Epithelial cell of prostate (primary cell): ENCODE measurements around the gene SEC14L3.
"Not testable (repeated sequence)": the region's sequence is repeated elsewhere in the genome, so short reads cannot be mapped to it uniquely, and the experiment has no call there.

ENCODE experiments used
- DNase-seq: peaks from one replicate; pipeline ENCODE4 v3.0.0-alpha.2; 2011; ENCODE audit warnings: low read depth, low spot score
- H3K27ac ChIP-seq: fragments of 450-650 bp; 2 replicates; pipeline ENCODE4 v1.5.1; 2017; ENCODE audit warnings: mild to moderate bottlenecking

Gene SEC14L3

DNA sequence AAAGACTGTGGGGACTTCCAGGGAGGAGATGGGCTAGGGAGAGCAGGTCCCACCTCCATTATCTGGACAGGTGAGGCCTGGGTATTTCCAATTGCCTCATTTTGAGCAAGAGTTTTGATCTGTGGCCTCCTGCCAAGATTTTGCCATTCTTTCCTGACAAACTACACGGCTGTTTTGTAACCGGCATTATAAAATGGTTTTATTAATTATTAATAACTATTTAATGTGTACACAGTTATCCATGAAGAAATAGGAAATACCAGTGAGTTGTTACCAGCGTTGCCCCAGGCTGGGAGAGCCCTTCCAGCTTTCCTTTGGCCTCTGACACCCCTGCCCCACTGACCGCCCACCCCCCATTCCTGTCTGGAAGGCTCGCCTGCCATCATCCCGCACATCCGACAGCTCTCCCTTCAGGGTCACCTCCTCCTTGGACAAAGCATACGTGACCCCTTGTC, 14.9 kb upstream of the SEC14L3 start:
- no peak for DNase-seq
- no peak overlapping the region for H3K27ac ChIP-seq

DNA sequence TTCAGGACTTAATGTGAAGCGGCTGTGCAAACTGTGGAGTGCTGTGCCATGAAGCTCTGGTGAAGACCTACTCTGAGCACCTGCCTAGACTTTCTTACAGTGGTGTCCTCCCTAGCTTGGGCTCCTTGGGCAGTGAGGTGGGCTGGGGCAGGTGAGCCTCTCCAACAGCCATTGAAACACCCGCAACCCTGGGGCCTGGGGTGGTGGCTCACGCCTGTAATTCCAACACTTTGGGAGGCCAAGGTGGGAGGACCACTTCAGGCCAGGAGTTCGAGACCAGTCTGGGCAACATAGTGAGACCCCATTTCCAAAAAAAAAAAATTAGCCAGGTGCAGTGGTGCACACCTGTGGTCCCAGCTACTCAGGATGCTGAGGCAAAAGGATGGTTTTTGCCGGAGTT, 14.3 kb upstream of the SEC14L3 start:
- no peak overlapping the region for H3K27ac ChIP-seq
- DNase-seq: no peak

DNA sequence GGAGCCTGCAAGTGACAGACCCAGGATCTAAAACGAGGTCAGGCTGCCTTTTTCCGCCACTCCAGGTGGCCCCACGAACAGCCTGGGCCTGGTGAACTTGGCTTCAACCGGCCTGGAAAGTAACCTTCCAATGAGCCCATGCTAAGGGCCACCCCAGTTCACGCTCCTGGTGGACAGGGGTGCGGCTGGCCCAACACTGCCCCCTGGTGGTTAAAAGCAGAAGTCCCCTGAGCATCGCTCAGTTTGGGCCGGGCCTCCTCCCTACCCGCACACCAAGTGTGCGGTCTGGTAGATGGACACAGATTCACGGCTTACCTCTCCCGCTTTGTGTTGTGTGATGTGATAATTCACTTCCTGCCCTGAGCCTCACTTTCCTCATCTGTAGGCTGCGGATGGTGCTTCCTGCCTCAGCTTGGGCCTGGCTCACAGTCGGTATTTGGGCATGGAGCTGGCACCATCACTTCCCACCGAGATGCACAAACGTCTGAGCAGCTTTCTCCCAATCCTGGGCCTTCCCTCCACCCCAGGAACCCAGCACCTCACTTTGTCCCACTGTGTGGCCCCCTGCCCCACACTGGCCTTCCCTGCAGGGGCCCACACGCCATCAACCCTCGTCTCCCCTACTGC, 13.7 kb upstream of the SEC14L3 start:
- DNase-seq: no peak
- no peak overlapping the region for H3K27ac ChIP-seq

DNA sequence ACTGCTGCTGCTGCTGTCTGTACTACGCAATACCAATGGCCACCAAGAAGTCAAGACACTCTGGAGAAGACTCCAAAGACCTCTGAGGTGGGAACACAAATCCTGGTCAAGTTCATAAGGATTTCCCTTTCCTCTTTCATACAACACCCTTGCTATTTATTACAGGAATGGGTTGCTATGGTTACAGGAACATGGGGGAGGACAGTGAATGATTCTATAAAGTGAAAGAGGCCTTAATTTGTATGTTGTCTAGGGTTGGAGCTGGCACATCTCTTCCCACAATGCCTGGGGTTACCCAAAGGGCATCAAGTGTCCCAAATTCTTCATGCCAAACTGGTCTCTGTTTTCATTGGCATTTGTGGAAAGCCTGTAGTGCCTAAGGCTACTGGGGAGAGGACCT, 11.4 kb upstream of the SEC14L3 start:
- no peak for DNase-seq
- no peak overlapping the region for H3K27ac ChIP-seq

DNA sequence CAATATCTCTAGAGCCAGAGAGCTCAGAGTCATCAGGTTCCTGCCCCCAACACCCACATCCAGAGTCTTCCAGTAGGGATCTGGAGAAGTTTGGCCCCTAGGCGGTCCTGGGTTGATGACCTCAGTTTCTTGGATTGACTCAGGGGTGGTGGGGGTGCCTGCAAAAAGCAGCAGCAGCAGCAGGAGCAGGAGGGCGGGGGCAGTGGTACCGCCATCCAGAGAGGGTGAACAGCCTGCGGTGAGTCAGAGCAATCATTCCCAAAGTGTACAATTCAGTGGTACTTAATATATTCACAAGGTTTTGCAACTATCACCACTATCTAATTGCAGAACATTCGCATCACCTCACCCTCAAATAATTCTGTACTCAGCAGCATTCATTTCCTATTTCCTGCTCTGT, 9.9 kb upstream of the SEC14L3 start:
- DNase-seq: no peak

DNA sequence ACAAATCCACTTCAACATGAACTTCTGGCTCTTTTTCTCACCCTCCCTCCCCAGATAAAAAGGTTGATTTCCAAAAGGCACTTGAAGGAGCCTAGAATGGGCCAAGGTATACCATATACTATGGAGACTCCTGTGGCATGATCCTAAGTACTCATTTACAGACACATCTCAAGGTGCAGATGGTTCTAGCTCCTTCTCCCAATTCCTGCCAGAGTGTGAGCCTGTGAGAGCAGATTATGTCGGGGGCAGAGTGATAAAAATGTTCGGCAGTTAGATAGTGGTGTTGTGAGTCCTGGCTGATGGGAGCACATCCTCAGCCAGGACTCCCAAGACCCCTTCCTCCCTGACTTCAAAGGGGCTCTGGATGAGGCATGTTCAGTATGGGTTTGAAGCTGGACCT, 8.2 kb upstream of the SEC14L3 start:
- H3K27ac ChIP-seq: no peak overlapping the region
- DNase-seq: no peak

More for the DNA sequence above, 9.9 kb upstream of the SEC14L3 start:
- no peak overlapping the region for H3K27ac ChIP-seq

DNA sequence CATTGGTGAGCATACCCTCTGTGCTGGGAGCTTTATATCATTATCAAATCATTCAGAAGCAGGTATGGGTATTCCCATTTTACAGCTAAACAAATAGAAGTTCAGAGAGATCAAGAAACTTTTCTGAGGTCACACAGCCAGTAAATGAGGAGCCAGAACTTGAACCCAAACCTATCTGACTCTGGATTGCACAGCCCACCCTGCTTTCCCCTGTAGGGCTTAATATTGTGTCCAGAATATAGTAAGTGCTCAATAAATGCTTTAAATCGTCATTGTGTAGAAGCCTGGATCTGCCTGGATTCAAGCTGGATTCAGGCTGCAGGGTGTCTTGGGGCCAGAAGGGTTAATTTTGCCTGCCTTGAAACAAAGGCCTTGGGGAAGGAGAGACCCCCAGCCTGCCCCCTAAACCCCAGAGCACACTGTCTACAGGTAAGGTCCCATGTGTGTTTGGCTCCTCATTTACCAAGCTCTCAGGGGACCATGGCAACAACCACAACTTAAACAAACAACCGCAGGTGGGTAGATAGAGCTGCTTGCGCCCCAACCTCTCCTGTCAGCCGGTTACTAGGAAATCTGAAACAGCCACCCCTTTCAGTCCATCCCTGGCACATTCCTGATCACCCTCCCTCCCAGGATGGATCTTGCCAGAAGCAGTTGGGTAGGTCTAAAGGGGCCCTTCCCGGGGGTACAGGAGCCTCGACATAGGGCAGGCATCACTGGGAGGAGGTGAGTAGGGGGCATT, 3.0 kb upstream of the SEC14L3 start:
- DNase-seq: no peak
- H3K27ac ChIP-seq: no peak overlapping the region

DNA sequence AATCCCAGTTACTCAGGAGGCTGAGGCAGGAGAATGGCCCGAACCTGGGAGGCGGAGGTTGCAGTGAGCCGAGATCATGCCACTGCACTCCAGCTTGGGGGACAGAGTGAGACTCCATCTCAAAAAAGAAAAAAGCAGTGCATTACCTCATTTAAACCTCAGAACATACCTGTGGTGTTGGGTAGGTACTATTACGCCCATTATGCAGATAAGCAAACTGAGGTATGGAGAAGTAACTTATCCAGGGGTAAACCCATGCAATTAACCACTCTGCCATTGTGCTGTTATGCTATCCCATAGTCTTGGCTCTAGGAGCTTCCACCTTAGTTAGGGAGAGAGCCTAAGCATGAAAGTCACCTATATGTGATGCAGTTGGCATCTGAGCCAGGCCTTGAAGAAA, 2.3 kb upstream of the SEC14L3 start:
- no peak for DNase-seq
- H3K27ac ChIP-seq: no peak overlapping the region

DNA sequence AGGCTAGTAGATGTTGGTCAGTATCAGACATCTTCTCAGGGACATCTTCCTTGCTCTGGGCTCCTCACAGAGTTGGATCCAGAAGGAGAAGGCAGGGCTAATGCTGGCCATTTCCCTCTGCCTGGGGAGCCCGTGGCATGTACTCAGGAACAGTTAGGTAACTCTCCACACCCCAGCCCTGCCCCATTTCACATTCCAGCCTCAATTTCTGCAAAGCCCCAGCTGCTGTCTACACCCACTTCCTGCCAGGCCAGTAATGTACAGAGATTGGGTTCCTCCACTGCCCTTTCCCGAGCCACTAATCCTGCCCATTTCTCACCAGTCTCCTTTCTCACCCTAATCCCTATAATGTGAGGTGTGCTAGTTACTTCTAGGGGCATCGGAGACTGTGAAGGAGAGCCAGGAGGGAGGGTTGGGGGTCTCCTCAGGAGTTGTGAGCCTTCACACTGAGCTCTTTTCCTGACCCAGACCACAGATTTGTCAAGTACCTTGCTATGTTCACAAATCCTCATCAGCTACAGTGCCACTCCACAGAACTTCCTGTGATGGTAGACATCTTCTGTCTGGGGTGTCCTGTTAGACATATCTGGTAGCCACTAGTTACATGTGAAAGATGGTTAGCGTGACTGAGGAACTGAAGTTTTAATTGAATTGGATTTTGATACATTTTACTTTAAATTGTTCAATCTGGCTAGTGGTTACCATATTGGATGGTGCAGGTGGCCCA, 1.3 kb upstream of the SEC14L3 start:
- H3K27ac ChIP-seq: no peak overlapping the region
- DNase-seq: no peak

DNA sequence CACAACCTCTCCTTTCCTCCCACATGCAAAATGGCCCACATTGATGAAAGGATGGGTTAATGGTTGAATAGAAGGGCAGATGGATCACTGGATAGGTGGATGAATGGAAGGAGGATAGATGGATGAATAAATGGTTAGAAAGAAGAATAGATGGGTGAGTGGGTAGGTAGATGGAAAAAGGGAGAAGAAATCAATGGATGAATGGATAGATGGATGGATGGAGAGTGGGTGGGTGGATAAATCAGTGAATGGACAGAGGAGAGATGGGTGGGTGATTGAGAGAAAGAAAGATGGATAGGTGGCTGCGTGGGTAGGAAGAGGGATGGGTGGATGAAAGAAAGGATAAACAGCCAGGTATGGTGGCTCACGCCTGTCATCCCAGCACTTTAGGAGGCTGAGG, 1.2 kb downstream of the SEC14L3 start:
- H3K27ac ChIP-seq: no peak overlapping the region
- DNase-seq: no peak

DNA sequence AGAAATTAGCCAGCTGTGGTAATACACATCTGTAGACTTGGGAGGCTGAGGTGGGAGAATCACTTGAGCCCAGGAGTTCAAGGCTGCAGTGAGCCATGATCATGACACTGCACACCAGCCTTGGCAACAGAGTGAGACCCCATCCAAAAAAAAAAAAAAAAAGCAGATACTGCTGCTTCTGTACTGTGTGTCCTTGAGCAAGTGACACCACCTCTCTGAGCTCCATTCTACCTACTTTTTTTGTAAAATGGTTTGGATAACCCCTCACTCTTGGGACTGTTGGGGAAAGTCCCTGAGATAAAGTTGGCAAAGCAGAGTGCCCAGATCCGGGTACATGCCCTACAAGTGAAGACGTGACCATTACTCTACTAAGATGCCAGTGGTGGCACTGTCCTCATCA, 2.7 kb downstream of the SEC14L3 start:
- no peak for DNase-seq
- H3K27ac ChIP-seq: no peak overlapping the region

DNA sequence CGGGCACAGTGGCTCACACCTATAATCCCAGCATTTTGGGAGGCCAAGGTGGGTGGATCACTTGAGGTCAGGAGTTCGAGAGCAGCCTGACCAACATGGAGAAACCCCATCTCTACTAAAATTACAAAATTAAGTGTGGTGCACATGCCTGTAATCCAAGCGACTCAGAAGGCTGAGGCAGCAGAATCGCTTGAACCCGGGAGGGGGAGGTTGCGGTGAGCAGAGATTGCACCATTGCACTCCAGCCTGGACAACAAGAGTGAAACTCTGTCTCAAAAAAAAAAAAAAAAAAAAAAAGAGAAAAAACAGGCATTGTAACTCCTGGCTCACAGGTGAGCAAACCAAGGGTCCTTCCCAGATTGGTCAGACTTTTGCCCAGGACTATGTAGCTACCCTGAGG, 11.3 kb downstream of the SEC14L3 start:
- not testable (repeated sequence) for DNase-seq

DNA sequence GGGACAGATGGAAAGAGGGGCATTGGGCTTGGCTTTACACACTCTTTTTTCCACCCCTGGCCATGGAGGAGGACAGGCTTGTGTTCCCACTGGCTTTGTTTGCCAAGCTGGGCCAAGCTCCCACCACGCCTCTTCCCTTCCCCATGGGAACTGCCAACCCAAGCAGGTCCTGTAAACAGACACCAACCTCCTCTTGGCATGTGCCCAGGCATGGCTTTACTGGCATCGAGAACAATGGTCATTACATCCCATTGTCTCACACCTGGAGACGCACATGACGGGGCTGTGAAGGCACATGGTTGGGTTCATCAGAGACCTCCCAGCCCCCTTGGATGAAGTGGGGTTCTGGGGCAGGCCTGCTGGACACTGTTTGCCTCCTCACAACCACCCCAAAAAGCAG, 11.7 kb downstream of the SEC14L3 start:
- H3K27ac ChIP-seq: no peak overlapping the region
- no peak for DNase-seq

More for the DNA sequence above, 11.3 kb downstream of the SEC14L3 start:
- not testable (repeated sequence) for H3K27ac ChIP-seq

DNA sequence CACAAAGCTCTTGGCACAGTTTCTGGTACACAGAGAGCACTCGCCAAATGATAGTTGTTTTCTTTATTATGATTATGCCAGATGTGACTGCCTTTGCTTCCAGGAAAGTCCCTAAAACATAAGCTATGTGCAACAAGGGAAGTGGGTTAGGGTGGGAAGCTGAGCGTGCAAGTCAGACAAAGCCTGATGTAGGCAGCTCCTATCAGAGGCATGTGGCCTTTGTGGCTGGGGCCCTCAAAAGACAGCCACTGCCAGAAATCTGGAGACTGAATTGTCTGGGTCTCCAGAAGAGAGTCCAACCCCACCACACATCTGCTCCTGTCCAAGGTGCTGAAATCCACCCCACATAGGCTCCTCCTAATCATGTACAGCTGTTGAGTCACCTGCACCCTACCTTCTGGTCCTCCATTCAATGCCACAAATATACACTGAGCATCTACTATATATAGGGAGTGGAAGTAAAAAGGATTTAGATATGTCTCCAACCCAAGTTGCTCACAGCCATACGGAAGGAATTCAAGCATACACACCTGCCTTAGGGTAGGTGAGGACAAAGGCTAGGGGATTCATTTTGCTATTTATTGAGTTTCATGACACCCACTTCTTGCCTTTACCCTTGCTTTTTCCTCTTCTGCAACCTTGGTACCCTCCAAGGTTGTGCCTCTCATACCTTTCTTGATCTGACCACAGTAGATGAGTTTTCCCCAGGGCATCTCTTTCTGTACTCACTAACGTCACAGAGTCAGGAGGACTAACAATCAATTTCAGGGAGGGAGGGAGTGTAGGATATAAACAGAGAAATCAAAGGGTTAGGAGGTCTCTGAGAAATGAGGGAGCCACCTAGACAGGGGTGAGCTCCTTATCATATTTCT, 12.4 kb downstream of the SEC14L3 start:
- DNase-seq: no peak
- H3K27ac ChIP-seq: no peak overlapping the region

DNA sequence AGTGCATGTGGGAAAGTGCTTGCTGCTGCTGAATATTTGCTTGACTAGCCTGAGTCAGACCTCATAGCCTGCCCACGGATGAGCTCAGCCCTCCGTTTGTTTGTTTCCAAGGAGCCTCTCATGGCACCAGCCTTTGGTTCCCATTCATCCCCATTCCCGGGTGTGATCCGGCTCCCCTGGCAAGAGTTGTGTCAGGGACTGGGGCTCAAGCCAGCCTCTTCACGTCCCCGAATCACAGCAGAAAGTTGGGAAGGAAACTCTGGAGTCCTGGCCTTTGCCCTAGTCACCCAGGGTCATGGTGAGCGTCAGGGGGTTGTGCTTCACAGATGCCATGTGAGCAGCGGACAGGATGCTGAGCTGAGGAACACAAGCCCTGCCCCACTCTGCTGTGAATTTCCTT, 13.8 kb downstream of the SEC14L3 start:
- no peak overlapping the region for H3K27ac ChIP-seq
- DNase-seq: no peak

DNA sequence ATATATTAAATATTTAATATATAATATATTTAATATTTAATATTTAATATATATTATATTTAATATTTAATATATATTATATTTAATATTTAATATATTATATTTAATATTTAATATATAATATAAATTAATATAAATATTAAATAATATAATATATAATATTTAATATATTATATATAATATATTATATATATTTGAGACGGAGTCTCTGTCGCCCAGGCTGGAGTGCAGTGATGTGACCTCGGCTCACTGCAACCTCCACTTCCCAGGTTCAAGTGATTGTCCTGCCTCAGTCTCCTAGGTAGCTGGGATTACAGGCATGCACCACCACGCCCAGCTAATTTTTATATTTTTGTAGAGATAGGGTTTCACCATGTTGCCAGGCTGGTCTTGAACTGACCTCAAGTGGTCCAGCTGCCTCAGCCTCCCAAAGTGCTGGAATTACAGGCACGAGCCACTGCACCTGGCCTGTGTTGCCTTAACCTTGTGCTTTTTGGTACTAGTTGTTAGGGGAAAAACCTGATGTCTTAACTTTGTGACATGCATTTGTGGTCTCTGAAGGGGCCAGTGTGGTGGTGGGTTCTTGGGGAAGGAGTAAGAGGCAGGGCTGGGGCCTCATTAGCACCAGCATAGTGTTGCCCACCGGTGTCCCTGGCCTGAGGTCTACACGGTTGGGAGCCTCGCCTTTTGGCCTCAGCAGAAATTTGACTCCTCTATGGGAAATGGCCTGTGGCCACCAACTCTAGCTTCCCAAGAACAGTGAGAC, 16.6 kb downstream of the SEC14L3 start:
- no peak for DNase-seq
- no peak overlapping the region for H3K27ac ChIP-seq

DNA sequence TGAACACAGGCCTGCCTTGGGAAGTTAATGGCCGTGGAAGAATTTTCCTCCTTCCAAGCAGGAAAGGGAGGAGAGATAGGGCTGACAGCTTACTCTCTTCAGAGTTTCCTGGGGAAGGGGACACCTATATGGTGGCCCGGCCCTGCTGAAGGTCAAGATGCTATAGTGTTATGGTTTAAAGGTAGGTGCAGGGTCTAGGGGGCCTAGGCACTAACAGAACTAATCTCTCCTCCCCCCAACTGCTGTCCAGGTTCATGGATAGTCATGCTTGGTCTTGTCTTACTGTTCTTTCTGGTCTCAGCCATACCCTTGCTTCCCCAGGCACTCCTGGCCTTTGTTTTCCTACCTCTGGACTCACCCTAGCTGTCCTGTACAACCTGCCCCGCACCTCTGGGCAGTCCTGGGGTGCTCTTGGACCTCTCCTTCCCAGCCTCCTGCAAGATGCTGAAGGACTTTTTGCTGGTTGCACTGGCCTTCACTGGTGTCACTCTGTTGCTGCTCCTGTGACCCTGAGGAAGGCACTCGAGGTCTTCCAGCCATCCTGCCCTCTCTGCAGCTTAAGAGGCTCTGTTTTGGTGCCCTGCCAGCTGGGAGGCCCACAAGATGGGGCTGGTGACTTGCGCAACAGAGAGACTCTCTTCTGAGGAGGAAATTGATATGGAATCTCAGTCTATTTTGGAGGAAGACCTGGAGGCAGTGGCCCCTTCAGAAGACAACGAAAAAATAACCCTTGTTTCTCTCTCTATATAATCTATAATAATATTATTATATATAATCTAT, 17.9 kb downstream of the SEC14L3 start:
- no peak overlapping the region for H3K27ac ChIP-seq
- no peak for DNase-seq

DNA sequence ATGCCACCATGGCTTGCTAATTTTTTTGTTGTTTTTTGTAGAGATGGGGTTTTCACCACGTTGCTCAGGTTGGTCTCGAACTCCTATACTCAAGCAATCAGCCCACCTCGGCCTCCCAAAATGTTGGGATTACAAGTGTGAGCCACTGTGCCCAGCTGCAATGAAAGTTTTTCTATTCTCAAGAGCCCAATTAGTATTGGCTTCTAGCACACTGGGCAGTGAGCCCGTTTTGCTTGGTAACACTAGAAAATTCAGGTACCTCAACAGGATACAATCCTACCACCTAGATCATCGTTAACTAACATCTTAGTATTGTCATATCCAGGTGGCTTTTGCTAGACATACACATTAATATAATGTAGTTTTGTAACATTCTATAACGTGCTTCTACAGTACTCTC, 19.0 kb downstream of the SEC14L3 start:
- H3K27ac ChIP-seq: no peak overlapping the region
- DNase-seq: no peak

DNA sequence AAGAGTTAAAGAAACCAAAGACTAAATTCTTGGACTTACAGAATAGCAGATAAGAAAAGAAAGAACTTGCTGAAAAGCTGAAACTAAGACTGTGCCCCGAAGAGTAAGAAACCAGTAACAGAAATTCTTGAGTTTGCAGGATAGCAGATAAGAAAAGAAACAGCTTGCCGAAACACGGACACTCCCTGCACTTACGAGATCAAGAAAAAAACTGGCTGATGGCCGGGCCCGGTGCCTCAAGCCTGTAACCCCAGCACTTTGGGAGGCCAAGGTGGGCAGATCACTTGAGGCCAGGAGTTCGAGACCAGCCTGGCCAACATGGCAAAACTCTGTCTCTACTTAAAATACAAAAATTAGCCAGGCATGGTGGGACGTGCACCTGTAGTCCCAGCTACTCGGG, 20.3 kb downstream of the SEC14L3 start:
- H3K27ac ChIP-seq, DNase-seq: not testable (repeated sequence)
